GM06990 (cell line): Measurements from ENCODE around the gene TAS1R3.

ENCODE experiments used
- DNase-seq: peaks from one replicate; pipeline ENCODE4 v3.0.0-alpha.2; 2011; ENCODE audit not compliant: insufficient read length; ENCODE audit errors: extremely low read depth
- H3K27me3 ChIP-seq: replicated peaks from 2 replicates; pipeline ENCODE4 v1.6.0; 2011; ENCODE audit warnings: low read length; ENCODE audit not compliant: control insufficient read depth, insufficient read depth
- H3K36me3 ChIP-seq: 2 replicates; pipeline ENCODE4 v1.5.1; 2011; ENCODE audit warnings: low read length; ENCODE audit not compliant: control insufficient read depth, insufficient read depth
- H3K4me3 ChIP-seq: replicated peaks from 2 replicates; pipeline ENCODE4 v1.5.1; 2011; ENCODE audit warnings: low read depth, mild to moderate bottlenecking, control low read depth, low read length
- CTCF ChIP-seq: IDR thresholded peaks from 2 replicates; pipeline ENCODE4 v1.5.1; 2011; ENCODE audit warnings: low read length, control low read depth, mild to moderate bottlenecking, inconsistent platforms; ENCODE audit not compliant: insufficient read depth, poor library complexity, severe bottlenecking

The TAS1R3 gene

DNA sequence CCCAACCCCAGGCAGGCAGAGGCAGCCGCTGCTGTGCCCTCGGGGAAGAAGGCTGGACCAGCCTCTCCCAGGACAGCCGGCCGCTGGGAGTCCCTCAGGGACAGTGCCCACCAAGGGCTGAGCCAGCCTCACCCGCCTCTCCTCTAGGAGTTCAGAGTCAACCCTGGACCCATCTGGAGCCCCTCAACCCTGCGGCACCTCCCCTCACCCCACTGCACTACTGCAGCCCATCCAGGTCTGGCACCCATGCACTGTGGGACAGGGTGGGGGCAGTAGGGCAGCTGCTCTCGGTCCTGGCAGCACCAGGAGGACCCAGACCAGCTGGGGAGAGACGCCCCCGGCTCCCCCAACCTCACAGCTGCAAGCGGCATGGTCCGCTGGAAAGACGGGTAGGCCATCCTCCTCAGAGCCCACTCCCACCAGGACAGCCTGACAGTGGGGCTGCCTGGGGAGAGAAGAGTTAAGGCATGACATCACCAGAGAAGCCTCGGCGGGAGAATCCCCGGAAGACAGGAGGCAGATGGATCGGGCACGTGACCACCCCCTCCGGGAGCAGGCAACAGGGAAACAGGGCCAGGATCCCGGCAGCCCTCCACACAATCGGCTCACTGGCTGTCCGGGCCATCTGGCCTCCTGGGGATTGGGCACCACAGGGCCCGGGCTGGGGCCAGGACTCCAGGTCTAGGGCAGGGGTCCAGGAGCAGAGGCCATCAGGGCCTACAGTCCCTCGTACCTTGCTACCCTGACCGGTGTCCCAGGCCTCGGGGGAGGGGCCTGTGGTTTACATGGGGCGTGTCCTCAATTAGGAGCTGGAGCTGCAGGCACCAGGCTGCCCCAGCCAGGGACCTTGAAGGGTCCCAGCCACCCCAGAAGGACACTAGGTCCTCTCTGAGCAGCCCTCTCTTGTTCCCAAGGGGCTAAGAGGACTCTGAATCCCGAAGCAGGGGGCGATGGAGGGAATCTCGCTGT lies 26.5 kb upstream of the TAS1R3 start:
- Histone ChIP-seq H3K36me3 (no peaks in the 10 kb centered on the region), H3K4me3 (peak overlapping the region; percentile 84; the same call in 1 of the 2 replicates), H3K27me3 (no peaks in the 10 kb centered on the region)
- no peak for DNase-seq
- TF ChIP-seq CTCF: no peak

DNA sequence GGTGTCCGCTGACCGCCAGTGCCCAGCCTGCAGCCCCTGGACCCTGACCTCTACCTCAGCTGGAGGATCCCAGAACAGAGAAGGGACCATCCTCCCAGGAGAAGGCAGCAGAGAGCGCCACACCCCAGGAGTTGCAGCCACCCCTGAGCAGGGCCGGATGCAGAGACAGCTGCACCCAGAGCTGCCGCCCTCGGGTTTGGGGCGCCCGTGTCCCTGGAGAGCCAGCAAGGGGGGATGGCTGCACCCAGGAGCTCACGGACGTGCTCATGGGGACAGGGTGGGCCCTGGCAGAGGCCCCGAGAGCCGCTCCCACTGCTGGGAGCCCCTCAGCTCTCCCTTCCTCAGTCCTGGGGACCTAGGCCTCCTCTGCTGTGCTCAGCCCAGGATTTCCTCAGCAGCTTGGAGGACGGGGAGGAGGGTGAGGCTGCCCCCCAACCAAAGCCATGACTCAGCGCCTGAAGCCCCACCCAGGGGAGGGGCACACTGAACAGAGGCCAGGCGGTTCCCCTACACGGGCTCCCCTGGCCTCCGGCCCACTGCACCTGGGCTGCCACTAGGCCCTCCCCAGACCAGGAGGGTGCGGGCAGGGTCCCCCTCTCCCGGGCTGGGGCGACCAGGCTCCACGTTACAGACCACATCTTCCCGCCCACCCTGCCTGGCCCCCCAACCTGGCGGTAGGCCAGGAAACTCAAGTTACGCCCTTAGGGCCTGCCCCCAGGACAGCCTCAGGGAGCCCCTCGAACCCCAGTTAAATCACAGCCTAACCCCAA lies 25.6 kb upstream of the TAS1R3 start:
- Histone ChIP-seq H3K36me3 (peaks cover 3% of the 10 kb centered on the region), H3K4me3 (peak overlapping the region; percentile 84), H3K27me3 (no peaks in the 10 kb centered on the region)
- peak; percentile 84 for DNase-seq
- TF ChIP-seq CTCF: peak; percentile 31

DNA sequence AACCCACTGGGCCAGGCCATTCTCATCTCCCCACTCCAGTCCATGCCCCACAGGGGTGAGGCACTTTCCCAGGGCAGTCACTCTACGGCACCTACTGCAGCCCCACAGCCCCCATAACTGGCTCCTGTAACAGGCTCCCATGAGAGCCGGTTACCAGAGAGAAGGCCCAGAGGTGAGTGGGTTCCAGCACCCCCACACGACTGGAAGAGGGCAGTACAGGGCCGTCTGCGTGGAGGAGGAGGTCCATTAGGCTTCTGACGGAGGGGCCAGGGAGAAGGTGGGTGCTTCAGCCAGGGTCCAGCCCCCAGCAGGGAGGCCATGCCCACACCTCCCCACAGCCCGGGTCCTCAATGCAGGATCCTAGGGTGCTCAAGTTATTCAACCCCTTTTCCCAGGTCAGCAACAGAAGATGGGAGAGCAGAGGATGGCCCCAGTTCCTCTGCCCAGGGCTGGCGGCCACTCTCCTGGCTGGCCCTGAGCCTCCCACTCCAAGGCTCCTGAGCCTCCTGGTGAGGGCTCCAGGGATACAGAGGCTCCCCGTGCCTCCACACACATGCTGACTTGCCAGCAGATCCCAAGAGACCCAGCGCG lies 24.9 kb upstream of the TAS1R3 start:
- TF ChIP-seq CTCF: peak; percentile 34
- peak overlapping the region; percentile 84 for H3K4me3 ChIP-seq
- DNase-seq: no peak
- H3K27me3 ChIP-seq: no peaks in the 10 kb centered on the region
- peaks cover 5% of the 10 kb centered on the region for H3K36me3 ChIP-seq

DNA sequence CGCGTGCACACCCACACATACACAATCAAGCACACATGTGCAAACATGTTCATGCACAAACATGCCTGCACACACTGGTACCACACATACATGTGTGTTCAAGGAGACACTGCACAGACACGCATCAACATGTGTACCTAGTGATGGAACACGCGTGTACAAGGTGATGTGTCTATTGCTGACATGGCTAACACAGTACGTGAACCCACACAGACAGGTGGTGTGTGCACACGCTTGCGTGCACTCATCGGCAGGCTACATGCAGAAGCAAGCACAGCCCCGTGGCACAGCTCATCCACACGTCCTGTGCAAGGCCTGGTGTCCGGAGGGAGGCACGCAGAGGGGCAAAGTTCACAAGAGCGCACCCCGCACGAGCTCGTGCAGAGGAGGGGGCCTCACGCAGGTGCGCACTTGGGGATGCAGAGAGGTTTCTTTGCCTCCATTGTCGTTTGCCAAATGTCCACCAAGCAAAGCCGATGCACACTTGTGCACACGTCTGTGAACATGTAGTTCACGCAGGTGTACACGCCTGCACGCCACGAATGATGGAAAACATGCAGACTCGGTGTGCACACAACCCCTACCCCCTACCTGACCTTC lies 24.3 kb upstream of the TAS1R3 start:
- DNase-seq: no peak
- no peak for TF ChIP-seq CTCF
- H3K4me3 ChIP-seq: peak overlapping the region; percentile 84
- no peaks in the 10 kb centered on the region for H3K27me3 ChIP-seq
- peaks cover 9% of the 10 kb centered on the region for H3K36me3 ChIP-seq

- peaks cover 11% of the 10 kb centered on the region for H3K36me3 ChIP-seq
- DNase-seq: no peak
- TF ChIP-seq CTCF: no peak
- no peaks in the 10 kb centered on the region for H3K27me3 ChIP-seq
- peak overlapping the region; percentile 84 for H3K4me3 ChIP-seq
These were observed 23.7 kb upstream of the TAS1R3 start for GRCh38 chr1:1307261-1307922.
